ENCODE results near the gene COPA. TPM values are rescaled to one million over a fixed set of nuclear protein-coding genes. Genes with fewer than 3 reads are reported as not detected.

The COPA gene
- total and polyA plus RNA-seq, 11 donors, result 46.9 to 129 (median 100) TPM

DNA sequence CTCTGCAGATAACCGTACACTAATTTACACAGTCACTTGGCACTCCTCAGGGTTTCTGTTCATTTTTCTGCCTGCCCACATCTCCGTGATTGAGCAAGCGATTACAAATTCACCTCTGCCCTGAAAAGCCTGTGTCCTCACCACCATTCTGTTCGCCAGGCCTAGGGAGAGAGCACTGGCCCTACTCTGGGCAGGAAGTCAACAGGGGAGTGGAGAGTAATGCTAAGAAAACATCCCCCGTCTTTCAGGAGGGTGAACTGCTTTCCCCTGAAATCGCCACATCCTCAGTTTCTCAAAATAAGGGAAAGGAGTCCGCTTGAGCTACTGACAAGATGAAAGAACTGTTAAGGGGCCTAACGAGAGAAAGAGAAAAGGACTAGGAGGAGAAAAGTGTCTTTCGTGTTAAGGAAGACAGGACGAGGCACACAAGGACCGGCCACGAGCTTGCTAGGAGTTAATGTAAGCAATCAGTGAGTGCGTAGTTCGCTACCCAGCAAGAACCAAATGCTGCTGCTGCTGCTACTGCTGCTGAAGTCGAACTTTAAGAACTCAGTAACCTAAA, 58.7 kb downstream of the COPA start:
- peak in 2 of 4 donors; percentile 37 to 47 for ATAC-seq
- peaks cover 1 to 58% (median 50%) of the 10 kb centered on the region in 9 donors for H3K36me3 ChIP-seq

GRCh38 chr1:160282807-160283206, 60.2 kb downstream of the COPA start:
- TF ChIP-seq CTCF (IDR thresholded peaks at IDR 0.05) (no peak), POLR2A (IDR thresholded peaks at IDR 0.05) (no peak)
- H3K27ac ChIP-seq, result no peak overlapping the region
- H3K36me3 ChIP-seq, result peaks cover 2 to 58% (median 50%) of the 10 kb centered on the region in 9 donors
- H3K27me3 ChIP-seq, result no peaks in the 10 kb centered on the region
- ATAC-seq (no peak), DNase-seq (no peak)
- H3K4me1 ChIP-seq, result peaks cover 0 to 27% (median 19%) of the 10 kb centered on the region in 12 donors
- intact Hi-C loops (cut with DNase I), result no loop called here
- no peaks in the 10 kb centered on the region for H3K9me3 ChIP-seq
- no peak overlapping the region for H3K4me3 ChIP-seq
- WGBS, 4 donors, result 90 to 92% (median 91%) methylated on average over 7 of the region's 7 CpGs

More for the DNA sequence above, 58.7 kb downstream of the COPA start:
- TF ChIP-seq CTCF (IDR thresholded peaks at IDR 0.05) (no peak), POLR2A (IDR thresholded peaks at IDR 0.05) (no peak)
- no peaks in the 10 kb centered on the region for H3K27me3 ChIP-seq
- no peak for DNase-seq
- peaks cover 0 to 25% (median 18%) of the 10 kb centered on the region in 12 donors for H3K4me1 ChIP-seq
- H3K27ac ChIP-seq, result peak overlapping the region; percentile 56 to 92 (median 84)
- H3K9me3 ChIP-seq, result no peaks in the 10 kb centered on the region
- WGBS, 4 donors, result 2 to 4% (median 3%) methylated on average over 15 of the region's 15 CpGs
- intact Hi-C loops (cut with DNase I), result loop anchor here in 2 of 10 donors (2.0 kb wide), 1 partner anchor 22 kb away; the partner anchor contains the start of gene DCAF8 (in 2 of the 2)
- H3K4me3 ChIP-seq, result peak overlapping the region; percentile 76 to 98 (median 88)

DNA sequence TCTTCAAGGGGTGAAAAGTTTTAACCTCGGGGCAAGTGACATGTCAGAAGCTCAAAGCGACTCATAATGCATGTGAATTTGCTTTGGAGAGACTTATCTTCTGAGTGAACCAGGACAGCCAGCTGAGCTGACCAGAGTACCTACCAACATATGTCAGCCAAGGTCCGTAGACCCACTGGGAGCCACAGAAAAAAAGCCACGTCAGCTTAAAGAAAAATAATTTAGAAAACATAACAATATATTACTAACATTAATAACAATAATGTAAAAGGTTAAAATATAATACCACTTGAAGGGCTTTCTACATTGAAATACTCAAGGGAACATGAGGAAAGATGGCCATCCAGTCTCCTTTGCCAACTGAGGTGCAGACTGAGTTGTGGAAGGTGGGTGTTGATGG, 65.1 kb downstream of the COPA start:
- DNase-seq, result no peak
- no peaks in the 10 kb centered on the region for H3K27me3 ChIP-seq
- no peak for ATAC-seq
- peaks cover 0 to 13% (median under 1%) of the 10 kb centered on the region in 12 donors for H3K4me1 ChIP-seq
- intact Hi-C loops (cut with DNase I), result no loop called here
- H3K4me3 ChIP-seq, result no peak overlapping the region
- H3K9me3 ChIP-seq, result no peaks in the 10 kb centered on the region
- no peak for TF ChIP-seq POLR2A (IDR thresholded peaks at IDR 0.05)
- TF ChIP-seq CTCF (IDR thresholded peaks at IDR 0.05), result no peak
- peaks cover 2 to 75% (median 67%) of the 10 kb centered on the region in 9 donors for H3K36me3 ChIP-seq
- WGBS, 4 donors, result 88 to 93% (median 91%) methylated on average over 4 of the region's 4 CpGs
- no peak overlapping the region for H3K27ac ChIP-seq

GRCh38 chr1:160277330-160277729, 65.7 kb downstream of the COPA start:
- Histone ChIP-seq H3K27ac (no peak overlapping the region), H3K36me3 (peaks cover 2 to 70% (median 61%) of the 10 kb centered on the region in 9 donors), H3K9me3 (no peaks in the 10 kb centered on the region), H3K4me3 (no peak overlapping the region), H3K4me1 (peaks cover 0 to 9% (median 0%) of the 10 kb centered on the region in 12 donors), H3K27me3 (no peaks in the 10 kb centered on the region)
- WGBS, 4 donors, result 54 to 62% (median 58%) methylated on average over 2 of the region's 2 CpGs
- DNase-seq (no peak), ATAC-seq (no peak)
- intact Hi-C loops (cut with DNase I), result no loop called here
- TF ChIP-seq CTCF (IDR thresholded peaks at IDR 0.05) (no peak), POLR2A (IDR thresholded peaks at IDR 0.05) (no peak)
